ENCODE measurements around the gene LRRC55. TPM values are rescaled to one million over a fixed set of nuclear protein-coding genes. Genes with fewer than 3 reads are reported as not detected.

The LRRC55 gene
- polyA plus RNA-seq (2013, experiment 1 of 2; ENCODE audit: insufficient read length) = not detected
- polyA plus RNA-seq (2013, experiment 2 of 2; ENCODE audit: insufficient read length) = 0.12 TPM

- no peak for DNase-seq
Measured at GRCh38 chr11:57181678-57182305, at the start of gene LRRC55. Gene LRRC55 (plus strand): TSS chr11:57181953. CDS start chr11:57182023, 70 bp downstream.

- no peak for DNase-seq
Measured at GRCh38 chr11:57133366-57134038, 48.3 kb upstream of the LRRC55 start.

- DNase-seq = no peak
Measured at GRCh38 chr11:57134284-57134683, 47.5 kb upstream of the LRRC55 start.

GRCh38 chr11:57135020-57135751 is 46.6 kb upstream of the LRRC55 start:
- no peak for DNase-seq

- DNase-seq = no peak
Measured at GRCh38 chr11:57140568-57140967, 41.2 kb upstream of the LRRC55 start.

GRCh38 chr11:57143459-57143858 is 38.3 kb upstream of the LRRC55 start:
- DNase-seq = no peak

- DNase-seq = no peak
Measured at GRCh38 chr11:57144075-57144474, 37.7 kb upstream of the LRRC55 start.

GRCh38 chr11:57144531-57145320 is 37.0 kb upstream of the LRRC55 start:
- no peak for DNase-seq

GRCh38 chr11:57146301-57146700 is 35.5 kb upstream of the LRRC55 start:
- no peak for DNase-seq

- no peak for DNase-seq
Measured at GRCh38 chr11:57148621-57149020, 33.1 kb upstream of the LRRC55 start.

GRCh38 chr11:57150454-57150917 is 31.3 kb upstream of the LRRC55 start:
- DNase-seq = peak; percentile 63

- no peak for DNase-seq
Measured at GRCh38 chr11:57152134-57152533, 29.6 kb upstream of the LRRC55 start.

- no peak for DNase-seq
Measured at GRCh38 chr11:57153448-57153847, 28.3 kb upstream of the LRRC55 start.

- DNase-seq = no peak
Measured at GRCh38 chr11:57154739-57155138, 27.0 kb upstream of the LRRC55 start.

GRCh38 chr11:57155400-57155799 is 26.4 kb upstream of the LRRC55 start:
- DNase-seq = no peak

- DNase-seq = no peak
Measured at GRCh38 chr11:57155838-57156607, 25.7 kb upstream of the LRRC55 start.

GRCh38 chr11:57156928-57157327 is 24.8 kb upstream of the LRRC55 start:
- DNase-seq = no peak

GRCh38 chr11:57157624-57158023 is 24.1 kb upstream of the LRRC55 start:
- DNase-seq = no peak

- no peak for DNase-seq
Measured at GRCh38 chr11:57158180-57158579, 23.6 kb upstream of the LRRC55 start.

- DNase-seq = no peak
Measured at GRCh38 chr11:57158599-57158998, 23.2 kb upstream of the LRRC55 start.

- DNase-seq = no peak
Measured at GRCh38 chr11:57160665-57161064, 21.1 kb upstream of the LRRC55 start.

- no peak for DNase-seq
Measured at GRCh38 chr11:57161351-57161750, 20.4 kb upstream of the LRRC55 start.

Measured in fibroblast of skin of scalp (primary cell).